ENCODE data around the gene NEUROG2. TPM values are rescaled to one million over a fixed set of nuclear protein-coding genes. Genes with fewer than 3 reads are reported as not detected.

NEUROG2 gene
- total RNA-seq, 1 experiment from 2014 or later, result 0.12 TPM

GRCh38 chr4:112517067-112517634 is 1.2 kb upstream of the NEUROG2 start:
- Histone ChIP-seq H4K20me1 (ENCODE audit: insufficient read depth) (no peaks in the 10 kb centered on the region), H3K4me3 (replicated peaks in 1 of 2; ENCODE audit: low read depth in 1 of 2, low read length in 2 of 2) (no peak overlapping the region), H3K27ac (ENCODE audit: low read depth, low read length) (no peak overlapping the region), H3K79me2 (ENCODE audit: insufficient read depth, low read length) (no peaks in the 10 kb centered on the region), H3K9ac (ENCODE audit: low read length) (no peak overlapping the region), H3K9me3 (ENCODE audit: control insufficient read depth in 1 of 2, insufficient read depth in 1 of 2, low read depth in 1 of 2, low read length in 2 of 2) (no peaks in the 10 kb centered on the region), H3K4me1 (ENCODE audit: control insufficient read depth in 1 of 2, insufficient read depth in 2 of 2, low read length in 2 of 2) (peaks cover 0 to 19% of the 10 kb centered on the region in 2 experiments; a peak in 2 of 4 replicates), H3K4me2 (ENCODE audit: low read length) (no peak overlapping the region), H3K36me3 (ENCODE audit: control insufficient read depth in 1 of 2, insufficient read depth in 2 of 2, low read length in 2 of 2) (no peaks in the 10 kb centered on the region), H3K9me2 (ENCODE audit: insufficient read depth) (no peaks in the 10 kb centered on the region), H3K27me3 (ENCODE audit: insufficient read depth, low read length) (peaks cover 19% of the 10 kb centered on the region), H2AFZ (ENCODE audit: low read depth, low read length, poor library complexity, severe bottlenecking) (no peak overlapping the region)
- ChIA-PET POLR2A (no interaction called here), RAD21 (ENCODE audit: low non-redundant PET in 1 of 2, low total read pairs in 2 of 2, uncharacterized antibody in 2 of 2, unreplicated experiment in 2 of 2) (no interaction called here), CTCF (no interaction called here)
- intact Hi-C loops (cut with micrococcal nuclease), result no loop called here
- no TSS peak for BruUV-seq (replicated peaks)
- TF ChIP-seq SP1 (IDR thresholded peaks at IDR 0.05; ENCODE audit: low read depth), result no peak
- DNase-seq (ENCODE audit: low read depth, low spot score), result no peak
- ATAC-seq, result no peak

- Histone ChIP-seq H4K20me1 (ENCODE audit: insufficient read depth) (no peaks in the 10 kb centered on the region), H3K4me2 (ENCODE audit: low read length) (peak overlapping the region; percentile 93), H3K79me2 (ENCODE audit: insufficient read depth, low read length) (no peaks in the 10 kb centered on the region), H3K36me3 (ENCODE audit: control insufficient read depth in 1 of 2, insufficient read depth in 2 of 2, low read length in 2 of 2) (no peaks in the 10 kb centered on the region), H3K4me1 (ENCODE audit: control insufficient read depth in 1 of 2, insufficient read depth in 2 of 2, low read length in 2 of 2) (peaks cover 0 to 19% of the 10 kb centered on the region in 2 experiments; a peak in 2 of 4 replicates), H3K9me3 (ENCODE audit: control insufficient read depth in 1 of 2, insufficient read depth in 1 of 2, low read depth in 1 of 2, low read length in 2 of 2) (no peaks in the 10 kb centered on the region), H3K9ac (ENCODE audit: low read length) (no peak overlapping the region), H3K9me2 (ENCODE audit: insufficient read depth) (no peaks in the 10 kb centered on the region), H3K4me3 (replicated peaks in 1 of 2; ENCODE audit: low read depth in 1 of 2, low read length in 2 of 2) (peak overlapping the region; percentile 57 to 65), H3K27ac (ENCODE audit: low read depth, low read length) (no peak overlapping the region), H2AFZ (ENCODE audit: low read depth, low read length, poor library complexity, severe bottlenecking) (no peak overlapping the region), H3K27me3 (ENCODE audit: insufficient read depth, low read length) (peaks cover 19% of the 10 kb centered on the region)
- intact Hi-C loops (cut with micrococcal nuclease), result no loop called here
- ChIA-PET RAD21 (ENCODE audit: low non-redundant PET in 1 of 2, low total read pairs in 2 of 2, uncharacterized antibody in 2 of 2, unreplicated experiment in 2 of 2) (no interaction called here), POLR2A (interaction anchor here (0.7 kb wide), 1 partner anchor 418 kb away, joined by 3 read pairs; no protein-coding TSS in a partner anchor), CTCF (interaction anchor here (0.6 to 1.5 kb wide), 4 partner anchors 189 to 1186 kb away, joined by 3 to 4 read pairs (median 4); no protein-coding TSS in a partner anchor)
- ATAC-seq (0 out of 2 replicates have a peak, but pooled peaks have one; percentile 41), DNase-seq (ENCODE audit: low read depth, low spot score) (no peak)
- no TSS peak for BruUV-seq (replicated peaks)
- TF ChIP-seq SRF (IDR thresholded peaks at IDR 0.05; ENCODE audit: low read depth) (no peak), ZFX (IDR thresholded peaks at IDR 0.05) (no peak), EZH2 (IDR thresholded peaks at IDR 0.05) (no peak), YY1 (IDR thresholded peaks at IDR 0.05; ENCODE audit: extremely low read depth, insufficient replicate concordance, low read depth, low read length) (no peak), REST (IDR thresholded peaks at IDR 0.05; ENCODE audit: low read depth) (no peak), CTCF (IDR thresholded peaks at IDR 0.05 in 2 of 3, conservative IDR thresholded peaks at IDR 0.05 in 1 of 3; ENCODE audit: borderline replicate concordance in 1 of 3, insufficient read depth in 1 of 3, low read depth in 2 of 3, low read length in 2 of 3) (no peak), EZH2phosphoT487 (IDR thresholded peaks at IDR 0.05; ENCODE audit: borderline replicate concordance) (no peak), RAD21 (IDR thresholded peaks at IDR 0.05; ENCODE audit: low read depth) (no peak), EGR1 (IDR thresholded peaks at IDR 0.05; ENCODE audit: low read depth) (no peak), SIN3A (IDR thresholded peaks at IDR 0.05; ENCODE audit: low read depth) (no peak), ATF3 (IDR thresholded peaks at IDR 0.05) (no peak), CEBPB (IDR thresholded peaks at IDR 0.05; ENCODE audit: low read depth) (no peak), ZNF274 (IDR thresholded peaks at IDR 0.05; ENCODE audit: low read depth, low read length) (no peak), POLR2AphosphoS5 (IDR thresholded peaks at IDR 0.05; ENCODE audit: low read depth, low read length) (no peak)
Measured at GRCh38 chr4:112516471-112517066, 589 bp upstream of the NEUROG2 start.
